ENCODE data around the gene INF2.

INF2 gene

GRCh38 chr14:104705340-104706047 lies 16.1 kb downstream of the INF2 start:
- CTCF ChIA-PET, result interaction anchor here (1.4 kb wide), 1 partner anchor 17 kb away, joined by 4 read pairs; no protein-coding TSS in a partner anchor
- DNase-seq (ENCODE audit: extremely low spot score), result no peak
- POLR2A ChIA-PET, result no interaction called here
- no peak for TF ChIP-seq HDGF (IDR thresholded peaks at IDR 0.05; ENCODE audit: borderline replicate concordance)
- TF ChIP-seq LEF1 (IDR thresholded peaks at IDR 0.05; ENCODE audit: borderline replicate concordance), result no peak
- peak; percentile 79; the same call in 1 of the 2 replicates for TF ChIP-seq PKNOX1 (IDR thresholded peaks at IDR 0.05)
- no peak for TF ChIP-seq SP1 (IDR thresholded peaks at IDR 0.05)

GRCh38 chr14:104706733-104707607 lies 17.6 kb downstream of the INF2 start:
- CTCF ChIA-PET, result interaction anchor here (0.6 kb wide), 1 partner anchor 17 kb away, joined by 4 read pairs; no protein-coding TSS in a partner anchor
- TF ChIP-seq SP1 (IDR thresholded peaks at IDR 0.05) (no peak), PKNOX1 (IDR thresholded peaks at IDR 0.05) (no peak), SUZ12 (IDR thresholded peaks at IDR 0.05) (no peak), TARDBP (IDR thresholded peaks at IDR 0.05) (no peak), ARNT (IDR thresholded peaks at IDR 0.05) (no peak), LEF1 (IDR thresholded peaks at IDR 0.05; ENCODE audit: borderline replicate concordance) (no peak), BHLHE40 (IDR thresholded peaks at IDR 0.05; ENCODE audit: borderline replicate concordance) (no peak), FOXM1 (IDR thresholded peaks at IDR 0.05; ENCODE audit: borderline replicate concordance) (no peak), FOXK2 (IDR thresholded peaks at IDR 0.05) (no peak), NFRKB (IDR thresholded peaks at IDR 0.05) (no peak), ZNF384 (IDR thresholded peaks at IDR 0.05) (no peak), L3MBTL2 (conservative IDR thresholded peaks at IDR 0.05) (no peak), FOXA1 (IDR thresholded peaks at IDR 0.05) (no peak), ELF4 (IDR thresholded peaks at IDR 0.05) (no peak), CTBP1 (IDR thresholded peaks at IDR 0.05; ENCODE audit: borderline replicate concordance) (no peak), HDGF (IDR thresholded peaks at IDR 0.05; ENCODE audit: borderline replicate concordance) (no peak)
- POLR2A ChIA-PET, result no interaction called here
- no peak for DNase-seq (ENCODE audit: extremely low spot score)

- DNase-seq (ENCODE audit: extremely low spot score), result peak; percentile 30
- TF ChIP-seq SUZ12 (IDR thresholded peaks at IDR 0.05) (no peak), BHLHE40 (IDR thresholded peaks at IDR 0.05; ENCODE audit: borderline replicate concordance) (no peak), TARDBP (IDR thresholded peaks at IDR 0.05) (no peak), FOXM1 (IDR thresholded peaks at IDR 0.05; ENCODE audit: borderline replicate concordance) (no peak), ZNF384 (IDR thresholded peaks at IDR 0.05) (no peak), HDGF (IDR thresholded peaks at IDR 0.05; ENCODE audit: borderline replicate concordance) (no peak), L3MBTL2 (conservative IDR thresholded peaks at IDR 0.05) (no peak)
- ChIA-PET POLR2A (no interaction called here), CTCF (interaction anchor here (0.7 to 1.1 kb wide), 3 partner anchors 27 to 68 kb away, joined by 3 to 5 read pairs (median 4); no protein-coding TSS in a partner anchor)
Observed at GRCh38 chr14:104707608-104708595, 18.5 kb downstream of the INF2 start.

GRCh38 chr14:104708606-104709268 lies 19.3 kb downstream of the INF2 start:
- POLR2A ChIA-PET, result interaction anchor here (0.7 to 1.4 kb wide), 3 partner anchors 31 to 44 kb away, joined by 3 read pairs; partner anchors contain the start of gene SIVA1
- DNase-seq (ENCODE audit: extremely low spot score), result peak; percentile 90
- TF ChIP-seq FOXK2 (IDR thresholded peaks at IDR 0.05), result no peak
- no peak for TF ChIP-seq ARNT (IDR thresholded peaks at IDR 0.05)
- no peak for TF ChIP-seq FOXA1 (IDR thresholded peaks at IDR 0.05)
- TF ChIP-seq LEF1 (IDR thresholded peaks at IDR 0.05; ENCODE audit: borderline replicate concordance), result no peak
- no peak for TF ChIP-seq PKNOX1 (IDR thresholded peaks at IDR 0.05)
- TF ChIP-seq SP1 (IDR thresholded peaks at IDR 0.05), result no peak
- TF ChIP-seq HDGF (IDR thresholded peaks at IDR 0.05; ENCODE audit: borderline replicate concordance), result no peak
- no peak for TF ChIP-seq FOXM1 (IDR thresholded peaks at IDR 0.05; ENCODE audit: borderline replicate concordance)
- no peak for TF ChIP-seq BHLHE40 (IDR thresholded peaks at IDR 0.05; ENCODE audit: borderline replicate concordance)
- TF ChIP-seq ELF4 (IDR thresholded peaks at IDR 0.05), result no peak
- TF ChIP-seq CTBP1 (IDR thresholded peaks at IDR 0.05; ENCODE audit: borderline replicate concordance), result no peak
- CTCF ChIA-PET, result interaction anchor here (0.7 to 1.1 kb wide), 5 partner anchors 28 to 132 kb away, joined by 3 to 5 read pairs (median 4); partner anchors contain the start of gene SIVA1

Data from HEK293T (cell line).